Measurements from ENCODE around the gene GRIN3A.

Gene GRIN3A

GRCh38 chr9:101705135-101705661, 33.2 kb downstream of the GRIN3A start:
- DNase-seq, result peak; percentile 36
- ATAC-seq, result peak; percentile 93

GRCh38 chr9:101702257-101702656, 36.2 kb downstream of the GRIN3A start:
- DNase-seq (no peak), ATAC-seq (no peak)

- no peak for ATAC-seq
- no peak for DNase-seq
Observed at GRCh38 chr9:101693546-101694336, 44.7 kb downstream of the GRIN3A start.

- DNase-seq (no peak), ATAC-seq (peak; percentile 52)
Observed at GRCh38 chr9:101691657-101692056, 46.8 kb downstream of the GRIN3A start.

GRCh38 chr9:101689039-101689438, 49.4 kb downstream of the GRIN3A start:
- ATAC-seq (no peak), DNase-seq (no peak)

- ATAC-seq, result no peak
- DNase-seq, result no peak
Observed at GRCh38 chr9:101684665-101685064, 53.8 kb downstream of the GRIN3A start.

- no peak for ATAC-seq
- DNase-seq, result no peak
Observed at GRCh38 chr9:101683236-101683635, 55.2 kb downstream of the GRIN3A start.

- no peak for ATAC-seq
- DNase-seq, result no peak
Observed at GRCh38 chr9:101677861-101678260, 60.6 kb downstream of the GRIN3A start.

GRCh38 chr9:101675341-101675740, 63.1 kb downstream of the GRIN3A start:
- DNase-seq (no peak), ATAC-seq (no peak)

- DNase-seq, result no peak
Observed at GRCh38 chr9:101674165-101674564, 64.3 kb downstream of the GRIN3A start.

GRCh38 chr9:101673642-101674041, 64.8 kb downstream of the GRIN3A start:
- no peak for ATAC-seq

More at GRCh38 chr9:101674165-101674564, 64.3 kb downstream of the GRIN3A start:
- ATAC-seq, result no peak

GRCh38 chr9:101671567-101671966, 66.9 kb downstream of the GRIN3A start:
- no peak for ATAC-seq

More at GRCh38 chr9:101673642-101674041, 64.8 kb downstream of the GRIN3A start:
- DNase-seq, result no peak

GRCh38 chr9:101668421-101668820, 70.0 kb downstream of the GRIN3A start:
- DNase-seq (no peak), ATAC-seq (no peak)

More at GRCh38 chr9:101671567-101671966, 66.9 kb downstream of the GRIN3A start:
- DNase-seq, result no peak

GRCh38 chr9:101664453-101664852, 74.0 kb downstream of the GRIN3A start:
- no peak for DNase-seq
- no peak for ATAC-seq

- DNase-seq, result no peak
- no peak for ATAC-seq
Observed at GRCh38 chr9:101652601-101653175, 85.8 kb downstream of the GRIN3A start.

GRCh38 chr9:101650142-101650541, 88.3 kb downstream of the GRIN3A start:
- DNase-seq, result no peak
- ATAC-seq, result no peak

- no peak for DNase-seq
- ATAC-seq, result no peak
Observed at GRCh38 chr9:101648493-101648892, 90.0 kb downstream of the GRIN3A start.

GRCh38 chr9:101639785-101640665, 98.4 kb downstream of the GRIN3A start:
- DNase-seq (no peak), ATAC-seq (no peak)

- DNase-seq (no peak), ATAC-seq (no peak)
Observed at GRCh38 chr9:101639311-101639710, 99.1 kb downstream of the GRIN3A start.

GRCh38 chr9:101636247-101636646, 102.2 kb downstream of the GRIN3A start:
- DNase-seq (no peak), ATAC-seq (no peak)

- DNase-seq, result no peak
- no peak for ATAC-seq
Observed at GRCh38 chr9:101635473-101635872, 103.0 kb downstream of the GRIN3A start.

- DNase-seq (no peak), ATAC-seq (no peak)
Observed at GRCh38 chr9:101634741-101635409, 103.6 kb downstream of the GRIN3A start.

All from stimulated activated naive CD8-positive, alpha-beta T cell treated with anti-CD3 and anti-CD28 coated beads, Interleukin-15, Interleukin-2, amounts not matched to agents 100 U/mL and 50 U/mL, for 24 hours (primary cell).